Loucy (cell line): ENCODE data around the gene FOXO6.

Experiments used
- H2AFZ ChIP-seq: fragments of 200-600 bp; sonication (generic); 2 replicates; pipeline ENCODE4 v1.6.0; 2016; ENCODE audit warnings: antibody characterized with exemption, mild to moderate bottlenecking, low read length, moderate library complexity
- H3F3A ChIP-seq: fragments of 200-600 bp; 2 replicates; pipeline ENCODE4 v1.6.0; 2016; ENCODE audit warnings: antibody characterized with exemption, low read depth, mild to moderate bottlenecking
- H3K27me3 ChIP-seq: fragments of 200-600 bp; sonication (generic); 2 replicates; pipeline ENCODE4 v1.6.1; 2014; ENCODE audit warnings: low read length, mild to moderate bottlenecking; ENCODE audit not compliant: insufficient read depth, poor library complexity, severe bottlenecking
- H3K36me3 ChIP-seq: fragments of 200-600 bp; sonication (generic); 2 replicates; pipeline ENCODE4 v1.6.1; 2016; ENCODE audit warnings: low read length; ENCODE audit not compliant: insufficient read depth
- H3K4me1 ChIP-seq: fragments of 200-600 bp; sonication (generic); 2 replicates; pipeline ENCODE4 v1.5.1; 2014; ENCODE audit warnings: low read length, mild to moderate bottlenecking; ENCODE audit not compliant: insufficient read depth, poor library complexity, severe bottlenecking
- H3K4me2 ChIP-seq: fragments of 200-600 bp; sonication (generic); 2 replicates; pipeline ENCODE4 v1.6.0; 2014; ENCODE audit warnings: antibody characterized with exemption, low read length, low read depth, mild to moderate bottlenecking; ENCODE audit not compliant: poor library complexity, severe bottlenecking
- H3K4me3 ChIP-seq: fragments of 200-600 bp; sonication (generic); 2 replicates; pipeline ENCODE4 v1.5.1; 2014; ENCODE audit warnings: low read length, mild to moderate bottlenecking, mixed read lengths; ENCODE audit not compliant: poor library complexity, severe bottlenecking
- H3K79me2 ChIP-seq: fragments of 200-600 bp; sonication (generic); 2 replicates; pipeline ENCODE4 v1.6.1; 2014; ENCODE audit warnings: low read length; ENCODE audit not compliant: insufficient read depth
- H3K9ac ChIP-seq: fragments of 200-600 bp; sonication (generic); 2 replicates; pipeline ENCODE4 v1.6.0; 2014; ENCODE audit warnings: mild to moderate bottlenecking, low read depth, low read length, moderate library complexity; ENCODE audit not compliant: poor library complexity, severe bottlenecking
- H3K9me2 ChIP-seq: fragments of 200-600 bp; sonication (generic); replicated peaks from 2 replicates; pipeline ENCODE4 v1.6.1; 2016; ENCODE audit warnings: low read depth, low read length, mixed read lengths
- H3K9me3 ChIP-seq: fragments of 200-600 bp; sonication (generic); 2 replicates; pipeline ENCODE4 v1.6.1; 2014; ENCODE audit warnings: mild to moderate bottlenecking, antibody characterized with exemption, low read length, low read depth; ENCODE audit not compliant: insufficient read depth
- H4K20me1 ChIP-seq: fragments of 200-600 bp; sonication (generic); 2 replicates; pipeline ENCODE4 v1.6.0; 2014; ENCODE audit warnings: antibody characterized with exemption, low read length, mild to moderate bottlenecking; ENCODE audit not compliant: insufficient read depth, poor library complexity, severe bottlenecking
- CTCF ChIP-seq: fragments of 200-600 bp; sonication (generic); conservative IDR thresholded peaks from 2 replicates; pipeline ENCODE4 v1.5.1; 2014; ENCODE audit warnings: mild to moderate bottlenecking, antibody characterized with exemption, low read length
- EZH2phosphoT487 ChIP-seq: fragments of 200-600 bp; IDR thresholded peaks from 2 replicates; pipeline ENCODE4 v1.6.1; 2018; ENCODE audit warnings: antibody characterized with exemption, mild to moderate bottlenecking, moderate library complexity, borderline replicate concordance

FOXO6 gene

DNA sequence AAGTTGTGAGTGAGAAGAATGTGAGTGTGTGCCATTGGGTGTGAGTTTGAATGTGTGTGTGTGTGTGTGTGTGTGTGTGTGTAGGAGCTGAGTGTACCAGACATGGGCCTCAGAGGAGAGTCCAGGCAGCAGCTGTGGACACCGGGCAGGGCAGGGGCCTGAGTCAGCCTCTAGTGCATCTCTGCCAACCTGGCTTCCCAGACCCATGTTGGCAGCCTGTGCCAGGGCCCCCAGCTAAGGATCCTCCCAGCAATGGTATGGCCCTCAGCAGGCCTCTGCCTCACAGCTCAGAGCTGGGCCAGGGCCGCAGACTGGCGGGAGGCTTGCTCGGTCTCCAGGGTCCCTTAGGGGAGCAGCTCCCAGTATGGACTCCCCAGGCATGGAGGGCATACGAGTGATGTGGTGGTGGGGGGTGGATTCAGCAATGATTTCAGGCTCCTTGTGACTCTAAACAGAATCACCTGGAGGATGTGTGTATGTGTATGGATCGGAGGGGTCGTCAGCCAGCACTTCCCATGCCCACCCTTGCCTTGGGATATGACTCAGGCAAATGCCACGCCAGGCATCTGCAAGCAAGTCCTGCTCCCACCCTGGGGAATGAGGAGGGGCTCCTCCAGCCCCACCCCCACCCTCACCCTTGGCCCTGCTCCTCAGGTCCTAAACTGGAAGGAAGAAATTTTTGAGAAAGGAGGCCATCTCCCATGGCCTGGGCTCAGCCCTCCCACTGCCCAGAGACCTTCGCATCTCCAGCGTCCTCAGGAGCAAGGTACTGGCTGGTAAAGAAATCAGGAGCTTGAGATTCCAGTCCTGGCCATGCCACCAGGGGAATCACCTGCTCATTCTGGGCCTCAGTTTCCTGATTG, 1.8 kb upstream of the FOXO6 start:
- Histone ChIP-seq H3K9ac (no peak overlapping the region), H3K9me2 (no peaks in the 10 kb centered on the region), H2AFZ (no peak overlapping the region), H3K27me3 (no peaks in the 10 kb centered on the region), H4K20me1 (peaks cover 10% of the 10 kb centered on the region), H3F3A (no peaks in the 10 kb centered on the region), H3K9me3 (no peaks in the 10 kb centered on the region), H3K4me2 (no peak overlapping the region), H3K36me3 (no peaks in the 10 kb centered on the region), H3K4me3 (no peak overlapping the region), H3K4me1 (peaks cover 51% of the 10 kb centered on the region), H3K79me2 (no peaks in the 10 kb centered on the region; the same call in 1 of the 2 replicates)
- TF ChIP-seq CTCF = no peak
- no peak for TF ChIP-seq EZH2phosphoT487

- no peak overlapping the region for H3K9ac ChIP-seq
- H3F3A ChIP-seq = peaks cover 2% of the 10 kb centered on the region
- H3K36me3 ChIP-seq = no peaks in the 10 kb centered on the region
- TF ChIP-seq EZH2phosphoT487 (no peak), CTCF (no peak)
- H3K4me3 ChIP-seq = peak overlapping the region; percentile 34
- peaks cover 56% of the 10 kb centered on the region for H3K4me1 ChIP-seq
- no peaks in the 10 kb centered on the region; the same call in 1 of the 2 replicates for H3K79me2 ChIP-seq
- H3K9me3 ChIP-seq = no peaks in the 10 kb centered on the region
- H3K4me2 ChIP-seq = peak overlapping the region; percentile 47
- H3K9me2 ChIP-seq = no peaks in the 10 kb centered on the region
- H4K20me1 ChIP-seq = peaks cover 10% of the 10 kb centered on the region
- peak overlapping the region; percentile 16; the same call in 1 of the 2 replicates for H2AFZ ChIP-seq
- no peaks in the 10 kb centered on the region for H3K27me3 ChIP-seq
These were observed 1.0 kb upstream of the FOXO6 start for GRCh38 chr1:41360074-41360785.

DNA sequence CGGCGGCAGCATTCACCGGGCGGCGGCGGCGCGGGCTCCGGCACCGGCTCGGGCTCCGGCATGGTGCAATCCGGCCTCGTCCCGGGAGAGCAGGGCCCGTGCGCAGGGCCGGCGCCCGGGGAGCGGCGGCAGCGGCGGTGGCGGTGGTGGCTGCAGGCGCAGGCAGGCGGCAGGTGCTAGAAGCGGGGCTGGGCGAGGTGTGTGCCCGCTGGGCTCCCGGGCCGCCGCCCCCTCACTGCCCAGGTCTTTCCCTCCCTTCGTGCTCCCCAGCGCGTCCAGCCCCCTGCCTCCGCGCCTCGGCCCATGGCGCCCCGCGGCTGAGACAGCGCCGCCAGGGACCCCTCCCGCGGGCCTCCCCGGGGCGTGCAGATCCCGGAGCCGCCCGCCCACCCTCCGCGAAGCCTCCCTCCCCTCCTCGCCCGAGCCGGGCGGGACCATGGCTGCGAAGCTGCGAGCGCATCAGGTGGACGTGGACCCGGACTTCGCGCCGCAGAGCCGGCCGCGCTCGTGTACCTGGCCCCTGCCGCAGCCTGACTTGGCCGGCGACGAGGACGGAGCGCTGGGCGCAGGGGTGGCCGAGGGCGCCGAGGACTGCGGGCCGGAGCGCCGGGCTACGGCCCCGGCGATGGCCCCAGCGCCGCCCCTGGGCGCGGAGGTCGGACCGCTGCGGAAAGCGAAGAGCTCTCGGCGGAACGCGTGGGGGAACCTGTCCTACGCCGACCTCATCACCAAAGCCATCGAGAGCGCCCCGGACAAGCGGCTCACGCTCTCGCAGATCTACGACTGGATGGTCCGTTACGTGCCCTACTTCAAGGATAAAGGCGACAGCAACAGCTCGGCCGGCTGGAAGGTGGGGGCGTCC, 492 bp downstream of the FOXO6 start:
- Histone ChIP-seq H3K4me3 (peak overlapping the region; percentile 77), H3K4me2 (peak overlapping the region; percentile 90), H4K20me1 (peaks cover 10% of the 10 kb centered on the region), H3K79me2 (peaks cover 2% of the 10 kb centered on the region; the same call in 1 of the 2 replicates), H3K36me3 (no peaks in the 10 kb centered on the region), H2AFZ (peak overlapping the region; percentile 57; the same call in 1 of the 2 replicates), H3K9me3 (no peaks in the 10 kb centered on the region), H3K4me1 (peaks cover 68% of the 10 kb centered on the region), H3F3A (peaks cover 6% of the 10 kb centered on the region), H3K9ac (peak overlapping the region; percentile 66), H3K27me3 (no peaks in the 10 kb centered on the region), H3K9me2 (no peaks in the 10 kb centered on the region)
- TF ChIP-seq CTCF = no peak
- no peak for TF ChIP-seq EZH2phosphoT487
